MM.1S (cell line): ENCODE results near the gene PRRX2.

ENCODE experiments used
- CTCF ChIP-seq: fragments of 300-600 bp; sonication (generic); IDR thresholded peaks from 2 replicates; pipeline ENCODE4 v1.5.1; 2016; ENCODE audit warnings: antibody characterized with exemption, low read length, mixed read lengths
- EZH2 ChIP-seq: fragments of 300-600 bp; sonication (generic); optimal IDR thresholded peaks from 2 replicates; pipeline ENCODE3; 2017; ENCODE audit warnings: low read depth, mild to moderate bottlenecking, antibody characterized with exemption, low read length, mixed read lengths

GRCh38 chr9:129709438-129710168, 44.2 kb downstream of the PRRX2 start:
- TF ChIP-seq CTCF, result no peak
- TF ChIP-seq EZH2, result no peak
